Bronchial smooth muscle cell (primary cell): ENCODE measurements around the gene SALL1. TPM values are rescaled to one million over a fixed set of nuclear protein-coding genes. Genes with fewer than 3 reads are reported as not detected.

Source experiments
- total RNA-seq: library from RNA; depleted of rRNA; stranded (reverse); fragments of >200 nt; gene quantifications from 2 replicates; pipeline ENCODE4 v1.2.1, GENCODE V29; 2014

The SALL1 gene
- 0.16 and 0.34 TPM in 2 replicates for total RNA-seq

GRCh38 chr16:51150888-51151320 lies at the start of gene SALL1:
TSS of gene SALL1 (minus strand) at chr16:51151270. CDS start at chr16:51151241, 29 bp downstream.

